ENCODE measurements around the gene ALKBH3.

DNA sequence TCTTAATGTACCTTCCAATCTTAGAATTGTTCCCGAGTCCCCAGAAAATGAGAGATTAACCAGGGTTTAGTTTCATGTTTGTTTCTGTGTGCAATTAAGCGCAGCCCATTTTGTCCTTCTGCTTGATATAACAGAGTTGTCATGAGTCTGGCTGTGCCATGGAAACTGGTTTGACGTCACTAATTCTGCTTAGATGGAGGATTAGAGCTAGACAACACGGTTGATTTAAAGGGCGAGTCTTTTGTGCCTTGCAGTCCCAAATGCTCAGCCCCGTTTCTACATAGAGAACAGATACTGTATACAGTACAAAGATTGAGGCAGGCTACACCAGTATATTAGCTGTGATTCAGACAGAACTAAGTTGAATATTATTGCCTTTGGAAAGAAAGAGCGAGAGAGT is 45.5 kb upstream of the ALKBH3 start:
- TF ChIP-seq, protein P1, sequence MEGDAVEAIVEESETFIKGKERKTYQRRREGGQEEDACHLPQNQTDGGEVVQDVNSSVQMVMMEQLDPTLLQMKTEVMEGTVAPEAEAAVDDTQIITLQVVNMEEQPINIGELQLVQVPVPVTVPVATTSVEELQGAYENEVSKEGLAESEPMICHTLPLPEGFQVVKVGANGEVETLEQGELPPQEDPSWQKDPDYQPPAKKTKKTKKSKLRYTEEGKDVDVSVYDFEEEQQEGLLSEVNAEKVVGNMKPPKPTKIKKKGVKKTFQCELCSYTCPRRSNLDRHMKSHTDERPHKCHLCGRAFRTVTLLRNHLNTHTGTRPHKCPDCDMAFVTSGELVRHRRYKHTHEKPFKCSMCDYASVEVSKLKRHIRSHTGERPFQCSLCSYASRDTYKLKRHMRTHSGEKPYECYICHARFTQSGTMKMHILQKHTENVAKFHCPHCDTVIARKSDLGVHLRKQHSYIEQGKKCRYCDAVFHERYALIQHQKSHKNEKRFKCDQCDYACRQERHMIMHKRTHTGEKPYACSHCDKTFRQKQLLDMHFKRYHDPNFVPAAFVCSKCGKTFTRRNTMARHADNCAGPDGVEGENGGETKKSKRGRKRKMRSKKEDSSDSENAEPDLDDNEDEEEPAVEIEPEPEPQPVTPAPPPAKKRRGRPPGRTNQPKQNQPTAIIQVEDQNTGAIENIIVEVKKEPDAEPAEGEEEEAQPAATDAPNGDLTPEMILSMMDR (conservative IDR thresholded peaks at IDR 0.05; ENCODE audit: low read depth in 2 of 2): no peak
- no peak for TF ChIP-seq POLR2AphosphoS5 (IDR thresholded peaks at IDR 0.05; ENCODE audit: low read depth)
- TF ChIP-seq EZH2 (IDR thresholded peaks at IDR 0.05; ENCODE audit: low read depth, unreplicated experiment): no peak
- no peak for TF ChIP-seq EZH2phosphoT487 (IDR thresholded peaks at IDR 0.05; ENCODE audit: unreplicated experiment)
- TF ChIP-seq, protein P2, sequence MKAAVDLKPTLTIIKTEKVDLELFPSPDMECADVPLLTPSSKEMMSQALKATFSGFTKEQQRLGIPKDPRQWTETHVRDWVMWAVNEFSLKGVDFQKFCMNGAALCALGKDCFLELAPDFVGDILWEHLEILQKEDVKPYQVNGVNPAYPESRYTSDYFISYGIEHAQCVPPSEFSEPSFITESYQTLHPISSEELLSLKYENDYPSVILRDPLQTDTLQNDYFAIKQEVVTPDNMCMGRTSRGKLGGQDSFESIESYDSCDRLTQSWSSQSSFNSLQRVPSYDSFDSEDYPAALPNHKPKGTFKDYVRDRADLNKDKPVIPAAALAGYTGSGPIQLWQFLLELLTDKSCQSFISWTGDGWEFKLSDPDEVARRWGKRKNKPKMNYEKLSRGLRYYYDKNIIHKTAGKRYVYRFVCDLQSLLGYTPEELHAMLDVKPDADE (IDR thresholded peaks at IDR 0.05): no peak
- TF ChIP-seq CREB1 (CRISPR knock-in tag; IDR thresholded peaks at IDR 0.05; ENCODE audit: low read depth): no peak
- TF ChIP-seq, protein P3, sequence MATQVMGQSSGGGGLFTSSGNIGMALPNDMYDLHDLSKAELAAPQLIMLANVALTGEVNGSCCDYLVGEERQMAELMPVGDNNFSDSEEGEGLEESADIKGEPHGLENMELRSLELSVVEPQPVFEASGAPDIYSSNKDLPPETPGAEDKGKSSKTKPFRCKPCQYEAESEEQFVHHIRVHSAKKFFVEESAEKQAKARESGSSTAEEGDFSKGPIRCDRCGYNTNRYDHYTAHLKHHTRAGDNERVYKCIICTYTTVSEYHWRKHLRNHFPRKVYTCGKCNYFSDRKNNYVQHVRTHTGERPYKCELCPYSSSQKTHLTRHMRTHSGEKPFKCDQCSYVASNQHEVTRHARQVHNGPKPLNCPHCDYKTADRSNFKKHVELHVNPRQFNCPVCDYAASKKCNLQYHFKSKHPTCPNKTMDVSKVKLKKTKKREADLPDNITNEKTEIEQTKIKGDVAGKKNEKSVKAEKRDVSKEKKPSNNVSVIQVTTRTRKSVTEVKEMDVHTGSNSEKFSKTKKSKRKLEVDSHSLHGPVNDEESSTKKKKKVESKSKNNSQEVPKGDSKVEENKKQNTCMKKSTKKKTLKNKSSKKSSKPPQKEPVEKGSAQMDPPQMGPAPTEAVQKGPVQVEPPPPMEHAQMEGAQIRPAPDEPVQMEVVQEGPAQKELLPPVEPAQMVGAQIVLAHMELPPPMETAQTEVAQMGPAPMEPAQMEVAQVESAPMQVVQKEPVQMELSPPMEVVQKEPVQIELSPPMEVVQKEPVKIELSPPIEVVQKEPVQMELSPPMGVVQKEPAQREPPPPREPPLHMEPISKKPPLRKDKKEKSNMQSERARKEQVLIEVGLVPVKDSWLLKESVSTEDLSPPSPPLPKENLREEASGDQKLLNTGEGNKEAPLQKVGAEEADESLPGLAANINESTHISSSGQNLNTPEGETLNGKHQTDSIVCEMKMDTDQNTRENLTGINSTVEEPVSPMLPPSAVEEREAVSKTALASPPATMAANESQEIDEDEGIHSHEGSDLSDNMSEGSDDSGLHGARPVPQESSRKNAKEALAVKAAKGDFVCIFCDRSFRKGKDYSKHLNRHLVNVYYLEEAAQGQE (IDR thresholded peaks at IDR 0.05; ENCODE audit: unreplicated experiment): no peak
- TF ChIP-seq NANOG (IDR thresholded peaks at IDR 0.05; ENCODE audit: borderline replicate concordance): no peak
- no peak for TF ChIP-seq JUNB (IDR thresholded peaks at IDR 0.05; ENCODE audit: unreplicated experiment)
- TF ChIP-seq, protein P4, sequence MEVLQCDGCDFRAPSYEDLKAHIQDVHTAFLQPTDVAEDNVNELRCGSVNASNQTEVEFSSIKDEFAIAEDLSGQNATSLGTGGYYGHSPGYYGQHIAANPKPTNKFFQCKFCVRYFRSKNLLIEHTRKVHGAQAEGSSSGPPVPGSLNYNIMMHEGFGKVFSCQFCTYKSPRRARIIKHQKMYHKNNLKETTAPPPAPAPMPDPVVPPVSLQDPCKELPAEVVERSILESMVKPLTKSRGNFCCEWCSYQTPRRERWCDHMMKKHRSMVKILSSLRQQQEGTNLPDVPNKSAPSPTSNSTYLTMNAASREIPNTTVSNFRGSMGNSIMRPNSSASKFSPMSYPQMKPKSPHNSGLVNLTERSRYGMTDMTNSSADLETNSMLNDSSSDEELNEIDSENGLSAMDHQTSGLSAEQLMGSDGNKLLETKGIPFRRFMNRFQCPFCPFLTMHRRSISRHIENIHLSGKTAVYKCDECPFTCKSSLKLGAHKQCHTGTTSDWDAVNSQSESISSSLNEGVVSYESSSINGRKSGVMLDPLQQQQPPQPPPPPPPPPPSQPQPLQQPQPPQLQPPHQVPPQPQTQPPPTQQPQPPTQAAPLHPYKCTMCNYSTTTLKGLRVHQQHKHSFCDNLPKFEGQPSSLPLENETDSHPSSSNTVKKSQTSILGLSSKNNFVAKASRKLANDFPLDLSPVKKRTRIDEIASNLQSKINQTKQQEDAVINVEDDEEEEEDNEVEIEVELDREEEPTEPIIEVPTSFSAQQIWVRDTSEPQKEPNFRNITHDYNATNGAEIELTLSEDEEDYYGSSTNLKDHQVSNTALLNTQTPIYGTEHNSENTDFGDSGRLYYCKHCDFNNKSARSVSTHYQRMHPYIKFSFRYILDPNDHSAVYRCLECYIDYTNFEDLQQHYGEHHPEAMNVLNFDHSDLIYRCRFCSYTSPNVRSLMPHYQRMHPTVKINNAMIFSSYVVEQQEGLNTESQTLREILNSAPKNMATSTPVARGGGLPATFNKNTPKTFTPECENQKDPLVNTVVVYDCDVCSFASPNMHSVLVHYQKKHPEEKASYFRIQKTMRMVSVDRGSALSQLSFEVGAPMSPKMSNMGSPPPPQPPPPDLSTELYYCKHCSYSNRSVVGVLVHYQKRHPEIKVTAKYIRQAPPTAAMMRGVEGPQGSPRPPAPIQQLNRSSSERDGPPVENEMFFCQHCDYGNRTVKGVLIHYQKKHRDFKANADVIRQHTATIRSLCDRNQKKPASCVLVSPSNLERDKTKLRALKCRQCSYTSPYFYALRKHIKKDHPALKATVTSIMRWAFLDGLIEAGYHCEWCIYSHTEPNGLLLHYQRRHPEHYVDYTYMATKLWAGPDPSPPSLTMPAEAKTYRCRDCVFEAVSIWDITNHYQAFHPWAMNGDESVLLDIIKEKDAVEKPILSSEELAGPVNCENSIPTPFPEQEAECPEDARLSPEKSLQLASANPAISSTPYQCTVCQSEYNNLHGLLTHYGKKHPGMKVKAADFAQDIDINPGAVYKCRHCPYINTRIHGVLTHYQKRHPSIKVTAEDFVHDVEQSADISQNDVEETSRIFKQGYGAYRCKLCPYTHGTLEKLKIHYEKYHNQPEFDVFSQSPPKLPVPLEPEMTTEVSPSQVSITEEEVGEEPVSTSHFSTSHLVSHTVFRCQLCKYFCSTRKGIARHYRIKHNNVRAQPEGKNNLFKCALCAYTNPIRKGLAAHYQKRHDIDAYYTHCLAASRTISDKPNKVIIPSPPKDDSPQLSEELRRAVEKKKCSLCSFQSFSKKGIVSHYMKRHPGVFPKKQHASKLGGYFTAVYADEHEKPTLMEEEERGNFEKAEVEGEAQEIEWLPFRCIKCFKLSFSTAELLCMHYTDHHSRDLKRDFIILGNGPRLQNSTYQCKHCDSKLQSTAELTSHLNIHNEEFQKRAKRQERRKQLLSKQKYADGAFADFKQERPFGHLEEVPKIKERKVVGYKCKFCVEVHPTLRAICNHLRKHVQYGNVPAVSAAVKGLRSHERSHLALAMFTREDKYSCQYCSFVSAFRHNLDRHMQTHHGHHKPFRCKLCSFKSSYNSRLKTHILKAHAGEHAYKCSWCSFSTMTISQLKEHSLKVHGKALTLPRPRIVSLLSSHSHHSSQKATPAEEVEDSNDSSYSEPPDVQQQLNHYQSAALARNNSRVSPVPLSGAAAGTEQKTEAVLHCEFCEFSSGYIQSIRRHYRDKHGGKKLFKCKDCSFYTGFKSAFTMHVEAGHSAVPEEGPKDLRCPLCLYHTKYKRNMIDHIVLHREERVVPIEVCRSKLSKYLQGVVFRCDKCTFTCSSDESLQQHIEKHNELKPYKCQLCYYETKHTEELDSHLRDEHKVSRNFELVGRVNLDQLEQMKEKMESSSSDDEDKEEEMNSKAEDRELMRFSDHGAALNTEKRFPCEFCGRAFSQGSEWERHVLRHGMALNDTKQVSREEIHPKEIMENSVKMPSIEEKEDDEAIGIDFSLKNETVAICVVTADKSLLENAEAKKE (CRISPR knock-in tag; IDR thresholded peaks at IDR 0.05): no peak
- no peak for TF ChIP-seq STAT1 (IDR thresholded peaks at IDR 0.05; ENCODE audit: unreplicated experiment)
- no peak for TF ChIP-seq ZNF114 (CRISPR knock-in tag; IDR thresholded peaks at IDR 0.05)
